WERI-Rb-1 (cell line): ENCODE data around the gene SORCS1.
A peak's percentile ranks its signal among the peaks of the same experiment; 100 is the strongest.

Experiments
- DNase-seq: peaks from one replicate; pipeline ENCODE4 v3.0.0-alpha.2; 2020
- H3K27ac ChIP-seq: fragments of 250-450 bp; sonication (Bioruptor Pico); 2 replicates; pipeline ENCODE4 v1.5.1; 2020; ENCODE audit warnings: mild to moderate bottlenecking, moderate library complexity
- H3K27me3 ChIP-seq: fragments of 250-450 bp; sonication (Bioruptor Pico); 2 replicates; pipeline ENCODE4 v1.5.1; 2021; ENCODE audit warnings: mild to moderate bottlenecking, low read depth, moderate library complexity; ENCODE audit not compliant: insufficient read depth, severe bottlenecking
- H3K36me3 ChIP-seq: fragments of 250-450 bp; sonication (Bioruptor Pico); 2 replicates; pipeline ENCODE4 v1.5.1; 2020; ENCODE audit warnings: mild to moderate bottlenecking, moderate library complexity
- H3K4me3 ChIP-seq: 2 replicates; pipeline ENCODE4 v1.5.1; 2011; ENCODE audit warnings: low read depth, mild to moderate bottlenecking, control low read depth, low read length
- H3K9me3 ChIP-seq: fragments of 250-450 bp; sonication (Bioruptor Pico); 2 replicates; pipeline ENCODE4 v1.5.1; 2021; ENCODE audit warnings: mild to moderate bottlenecking, moderate library complexity; ENCODE audit not compliant: severe bottlenecking
- TF ChIP-seq, protein P1 (sequence below): IDR thresholded peaks from 2 replicates; pipeline ENCODE4 v1.5.1; 2011; ENCODE audit warnings: low read depth, mild to moderate bottlenecking, control low read depth, inconsistent platforms, low read length

The SORCS1 gene

DNA sequence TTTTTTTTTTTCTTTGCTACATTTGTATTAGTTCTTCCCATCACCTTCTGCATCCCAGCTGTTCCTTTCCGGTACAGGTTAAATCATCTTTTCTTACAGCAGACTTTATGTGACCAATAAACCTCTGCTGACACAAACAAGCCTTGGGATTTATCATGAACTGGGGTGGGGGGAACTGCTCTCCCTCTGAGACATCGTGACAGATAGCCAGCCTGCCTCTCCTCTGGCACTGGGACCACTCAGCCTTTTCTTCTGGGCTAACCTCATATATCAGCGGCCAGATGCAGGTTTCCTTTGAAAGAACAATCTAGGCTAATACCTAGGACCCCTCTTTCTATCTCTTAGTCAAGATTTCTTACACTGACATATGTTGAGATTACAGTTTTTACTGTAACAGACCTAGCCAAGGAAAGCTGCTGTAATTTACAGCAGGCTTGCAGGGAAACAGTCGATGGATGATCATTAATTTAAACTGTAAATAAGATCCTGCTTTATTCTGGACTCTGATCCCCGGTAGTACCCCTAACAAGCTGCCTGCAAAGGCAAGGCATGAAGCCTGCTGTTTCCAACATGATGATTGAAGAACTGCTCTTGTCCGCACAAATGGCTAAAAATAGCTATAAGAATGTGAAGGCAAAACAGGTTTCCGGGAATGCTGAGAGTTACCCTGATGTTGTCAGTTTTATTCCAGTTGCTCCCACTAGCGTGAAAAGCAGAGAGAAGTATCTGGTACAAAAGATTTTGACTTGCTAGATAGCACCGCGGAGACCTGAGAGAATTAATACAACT is 338.7 kb downstream of the SORCS1 start:
- TF ChIP-seq, protein P1, sequence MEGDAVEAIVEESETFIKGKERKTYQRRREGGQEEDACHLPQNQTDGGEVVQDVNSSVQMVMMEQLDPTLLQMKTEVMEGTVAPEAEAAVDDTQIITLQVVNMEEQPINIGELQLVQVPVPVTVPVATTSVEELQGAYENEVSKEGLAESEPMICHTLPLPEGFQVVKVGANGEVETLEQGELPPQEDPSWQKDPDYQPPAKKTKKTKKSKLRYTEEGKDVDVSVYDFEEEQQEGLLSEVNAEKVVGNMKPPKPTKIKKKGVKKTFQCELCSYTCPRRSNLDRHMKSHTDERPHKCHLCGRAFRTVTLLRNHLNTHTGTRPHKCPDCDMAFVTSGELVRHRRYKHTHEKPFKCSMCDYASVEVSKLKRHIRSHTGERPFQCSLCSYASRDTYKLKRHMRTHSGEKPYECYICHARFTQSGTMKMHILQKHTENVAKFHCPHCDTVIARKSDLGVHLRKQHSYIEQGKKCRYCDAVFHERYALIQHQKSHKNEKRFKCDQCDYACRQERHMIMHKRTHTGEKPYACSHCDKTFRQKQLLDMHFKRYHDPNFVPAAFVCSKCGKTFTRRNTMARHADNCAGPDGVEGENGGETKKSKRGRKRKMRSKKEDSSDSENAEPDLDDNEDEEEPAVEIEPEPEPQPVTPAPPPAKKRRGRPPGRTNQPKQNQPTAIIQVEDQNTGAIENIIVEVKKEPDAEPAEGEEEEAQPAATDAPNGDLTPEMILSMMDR, result no peak
- no peaks in the 10 kb centered on the region for H3K27me3 ChIP-seq
- DNase-seq, result peak; percentile 32
- H3K4me3 ChIP-seq, result peak overlapping the region; percentile 24
- H3K36me3 ChIP-seq, result no peaks in the 10 kb centered on the region
- H3K9me3 ChIP-seq, result no peaks in the 10 kb centered on the region
- H3K27ac ChIP-seq, result peak overlapping the region; percentile 42; the same call in 1 of the 2 replicates

DNA sequence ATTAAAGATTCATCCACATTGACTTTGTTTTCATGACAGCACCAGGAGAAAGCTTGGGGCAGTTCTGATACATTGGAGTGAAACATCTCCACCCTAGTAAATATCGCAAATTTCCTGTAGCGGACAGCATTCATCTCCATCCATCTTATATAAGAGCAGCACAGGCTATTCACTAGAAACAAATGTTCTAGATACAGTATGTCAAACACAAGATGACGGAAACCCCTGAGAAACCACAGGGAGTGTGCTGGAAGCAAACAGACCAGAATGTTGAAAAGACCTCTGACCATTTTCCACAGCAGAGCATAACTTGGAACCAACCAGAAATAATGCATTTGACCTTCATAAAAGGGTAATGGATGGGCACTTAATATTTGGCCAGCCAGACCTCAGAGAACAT is 343.9 kb downstream of the SORCS1 start:
- Histone ChIP-seq H3K27ac (no peak overlapping the region), H3K9me3 (no peaks in the 10 kb centered on the region), H3K4me3 (no peak overlapping the region), H3K27me3 (no peaks in the 10 kb centered on the region), H3K36me3 (no peaks in the 10 kb centered on the region)
- no peak for DNase-seq
- TF ChIP-seq, protein P1, result no peak

DNA sequence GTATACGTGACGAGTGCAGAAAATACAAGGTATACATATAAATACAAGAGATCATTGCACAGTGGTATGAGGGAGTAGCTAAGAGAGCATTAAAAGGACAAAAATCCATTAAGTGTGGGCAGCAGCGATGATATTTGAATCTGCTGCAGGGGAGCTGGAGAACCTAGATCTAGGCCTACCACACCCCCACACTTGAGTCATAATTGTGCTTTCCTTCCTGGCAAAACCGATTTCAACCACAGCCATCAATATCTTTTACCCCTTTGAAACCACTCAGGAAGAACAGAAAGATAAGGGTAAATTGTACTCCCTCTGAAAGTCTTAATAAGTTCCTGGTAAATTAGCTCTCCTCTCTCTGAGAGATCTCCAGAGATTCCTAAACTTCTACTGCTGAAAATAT is 345.0 kb downstream of the SORCS1 start:
- Histone ChIP-seq H3K27me3 (no peaks in the 10 kb centered on the region), H3K36me3 (no peaks in the 10 kb centered on the region), H3K27ac (no peak overlapping the region), H3K4me3 (no peak overlapping the region), H3K9me3 (no peaks in the 10 kb centered on the region)
- no peak for DNase-seq
- TF ChIP-seq, protein P1, result no peak

DNA sequence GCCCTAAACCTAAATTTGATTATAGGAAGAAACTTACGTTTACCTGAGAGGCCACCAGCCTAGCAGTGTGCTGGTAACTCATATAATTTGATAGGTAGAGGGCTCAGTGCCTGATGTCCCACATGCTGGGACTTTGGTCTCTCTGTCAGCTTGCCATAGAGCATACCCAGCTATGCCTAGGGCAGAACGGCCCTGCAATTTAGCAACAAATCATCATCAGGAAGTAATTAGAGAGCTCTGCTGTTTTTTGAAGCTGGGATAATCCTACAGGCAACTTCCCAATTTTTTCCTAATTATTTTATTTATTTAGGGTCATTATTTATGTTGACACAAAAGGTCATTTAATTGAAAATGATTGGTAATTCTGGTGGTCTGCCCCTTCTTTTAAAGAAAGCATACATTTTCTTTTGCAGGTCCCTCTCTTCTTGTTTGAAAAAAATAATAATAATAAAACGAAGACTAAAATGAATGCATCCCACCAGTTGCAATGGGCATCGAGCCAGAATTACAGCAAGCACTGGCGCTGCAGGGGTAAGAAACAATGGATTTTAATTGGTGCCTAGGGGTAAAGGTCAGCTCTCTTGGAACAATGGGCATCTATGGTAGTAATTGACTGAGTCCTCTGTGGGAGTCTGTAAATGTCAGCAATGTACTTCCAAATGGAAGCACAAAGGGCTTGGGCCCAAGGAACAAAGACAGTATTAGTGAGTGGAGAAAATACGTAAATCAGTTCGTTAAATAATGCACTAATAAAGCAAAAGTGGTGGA is 348.0 kb downstream of the SORCS1 start:
- TF ChIP-seq, protein P1, result no peak
- H3K27me3 ChIP-seq, result no peaks in the 10 kb centered on the region
- no peak for DNase-seq
- no peak overlapping the region for H3K27ac ChIP-seq
- no peak overlapping the region for H3K4me3 ChIP-seq
- no peaks in the 10 kb centered on the region for H3K36me3 ChIP-seq
- no peaks in the 10 kb centered on the region for H3K9me3 ChIP-seq

DNA sequence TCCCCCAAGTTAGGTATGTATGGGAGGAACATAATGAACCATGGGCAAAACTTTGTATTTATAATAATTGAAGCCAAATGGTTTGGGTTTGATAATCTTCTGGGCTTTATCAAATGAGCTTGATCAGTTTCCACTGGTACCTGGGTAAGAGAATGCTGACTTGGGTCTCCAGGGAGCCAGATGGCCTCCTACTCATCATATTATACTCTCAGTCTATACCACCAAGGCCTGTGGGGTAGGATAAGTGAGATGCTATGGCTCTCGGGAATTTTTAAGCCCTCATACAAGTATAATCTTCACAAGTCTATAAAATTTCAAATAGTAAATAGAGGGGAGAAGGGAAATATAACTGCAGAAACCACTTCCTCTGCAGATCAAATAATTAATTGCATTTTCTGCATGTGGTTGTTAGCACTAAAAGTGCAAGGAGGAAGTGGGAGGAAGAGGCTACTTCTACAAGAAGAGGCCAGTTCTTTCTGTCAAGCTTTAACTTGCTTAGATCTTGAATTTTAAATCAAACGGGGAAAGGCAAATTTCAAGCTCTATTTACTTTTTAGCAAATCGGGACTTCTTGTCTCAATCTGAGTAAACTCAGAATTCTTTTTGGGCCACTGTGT is 349.0 kb downstream of the SORCS1 start:
- no peaks in the 10 kb centered on the region for H3K36me3 ChIP-seq
- H3K4me3 ChIP-seq, result no peak overlapping the region
- no peaks in the 10 kb centered on the region for H3K27me3 ChIP-seq
- H3K9me3 ChIP-seq, result no peaks in the 10 kb centered on the region
- no peak overlapping the region for H3K27ac ChIP-seq
- TF ChIP-seq, protein P1, result no peak
- no peak for DNase-seq
